CD4-positive, alpha-beta T cell treated with Interleukin-4 for 1 hour (primary cell): ENCODE measurements around the gene FAM124B.
A peak's percentile ranks its signal among the peaks of the same experiment; 100 is the strongest.

Experiments used
- DNase-seq, 2 donors: peaks; one replicate each; pipeline ENCODE4 v3.0.0-alpha.2; 2020 to 2022

The FAM124B gene

DNA sequence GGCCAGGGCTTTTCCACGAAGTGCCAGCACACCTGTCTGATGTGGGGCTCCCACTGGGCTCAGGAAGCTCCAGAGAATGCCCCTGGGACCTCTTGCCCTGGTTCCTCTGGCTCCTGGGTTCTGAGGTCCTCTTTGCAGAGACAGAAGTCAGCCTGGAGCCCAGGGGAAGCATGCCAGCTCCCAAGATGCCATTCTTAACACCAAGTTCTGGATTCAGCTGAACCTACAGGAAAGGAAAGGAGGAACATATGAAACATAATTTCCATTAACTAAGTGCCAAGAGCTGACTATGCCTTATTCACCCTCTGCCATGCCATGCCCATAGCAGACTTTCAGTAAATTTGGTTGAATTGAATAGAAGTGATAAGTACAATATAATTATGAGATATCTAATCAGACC is 21.9 kb downstream of the FAM124B start:
- DNase-seq, result no peak

DNA sequence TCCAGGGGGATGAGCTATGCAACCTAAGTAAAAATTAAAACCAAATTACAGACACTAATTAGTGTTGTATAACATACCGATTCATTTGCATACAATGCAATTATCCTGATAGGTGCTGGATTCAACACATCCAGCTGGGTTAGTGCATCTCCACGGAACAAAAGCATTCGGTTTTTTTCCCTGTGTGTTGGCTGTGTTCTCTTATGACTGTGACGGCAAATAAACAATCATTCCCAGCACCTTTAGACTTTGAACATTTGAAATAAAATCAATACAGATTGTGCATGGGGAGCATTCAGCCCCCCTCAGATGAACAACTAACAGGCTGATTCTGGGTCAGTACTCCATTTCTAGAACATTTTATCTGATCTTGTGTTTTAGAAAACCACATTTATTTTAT is 22.7 kb downstream of the FAM124B start:
- no peak for DNase-seq

GRCh38 chr2:224378701-224379097 is 23.2 kb downstream of the FAM124B start:
- DNase-seq, result no peak

DNA sequence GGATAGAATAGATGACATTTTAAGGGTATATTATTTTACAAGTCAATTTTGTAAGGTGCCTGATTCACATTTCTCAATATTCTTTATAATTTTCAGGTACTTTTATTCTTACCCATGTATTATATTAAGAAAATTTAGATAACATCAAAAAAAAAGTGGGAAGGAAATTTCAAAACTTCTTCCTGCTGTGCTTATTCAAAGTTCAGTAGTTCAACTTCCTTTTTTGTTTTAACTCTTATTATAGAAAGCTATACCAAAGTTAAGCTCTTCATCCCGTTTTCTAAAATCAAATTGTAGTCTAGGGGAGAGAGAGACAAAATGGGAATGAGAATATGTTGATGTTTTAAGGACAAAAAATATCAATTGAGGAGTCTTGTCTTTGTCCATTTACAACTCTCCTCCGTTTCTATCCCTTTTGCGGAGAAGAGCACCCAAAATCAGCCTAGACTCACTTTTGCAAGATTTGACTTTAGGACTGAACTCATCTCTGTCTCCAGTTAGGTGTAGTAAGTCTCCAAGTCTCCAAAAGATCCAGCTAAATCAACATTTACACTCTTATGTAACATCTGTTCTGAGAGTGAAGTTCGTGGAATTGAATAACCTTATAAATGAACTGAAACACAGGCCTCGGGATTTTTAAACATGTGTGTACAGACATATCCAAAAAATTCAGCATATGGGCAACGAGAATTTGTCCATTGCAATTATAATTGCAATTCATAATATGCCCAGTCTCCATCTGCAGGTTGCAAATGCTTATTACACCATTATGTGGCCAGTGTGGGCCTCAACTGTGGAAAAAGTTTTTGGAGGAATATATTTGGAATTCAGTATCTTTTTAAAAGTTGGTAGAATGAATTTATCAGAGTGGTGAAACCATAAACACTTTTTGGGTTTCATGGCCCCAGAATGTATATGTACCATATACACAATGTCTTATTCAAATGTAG is 23.9 kb downstream of the FAM124B start:
- no peak for DNase-seq

GRCh38 chr2:224372641-224373040 is 29.3 kb downstream of the FAM124B start:
- DNase-seq, result no peak

DNA sequence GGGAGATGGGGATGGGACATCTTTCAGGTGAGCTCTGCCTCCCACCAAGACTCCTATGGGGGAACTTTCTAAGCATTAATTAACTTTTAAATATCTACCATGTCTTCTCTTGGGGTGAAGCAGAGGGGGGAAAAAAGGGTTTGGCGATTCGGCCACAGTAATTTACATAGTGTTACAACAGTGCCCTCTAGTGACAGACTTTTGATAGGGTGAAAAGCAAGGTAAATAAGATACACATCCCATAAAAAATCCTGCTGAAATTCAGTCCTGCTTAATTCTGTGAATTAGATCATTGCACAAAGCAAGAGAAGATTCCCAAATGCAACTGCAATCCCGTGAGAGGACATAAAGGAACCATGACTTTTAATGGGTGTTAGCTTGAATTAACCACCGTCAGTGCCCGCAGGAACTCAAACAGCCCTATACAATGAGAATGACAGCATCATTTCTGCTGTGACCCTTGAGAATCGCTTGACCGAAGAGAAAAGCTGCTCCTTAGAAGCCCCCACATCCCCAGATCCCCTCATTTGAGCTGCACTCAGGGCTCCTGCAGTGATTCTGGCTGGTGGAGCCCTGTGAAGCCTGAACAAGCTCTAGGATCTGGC is 32.8 kb downstream of the FAM124B start:
- DNase-seq, result peak in 1 of 2 donors; percentile 40

DNA sequence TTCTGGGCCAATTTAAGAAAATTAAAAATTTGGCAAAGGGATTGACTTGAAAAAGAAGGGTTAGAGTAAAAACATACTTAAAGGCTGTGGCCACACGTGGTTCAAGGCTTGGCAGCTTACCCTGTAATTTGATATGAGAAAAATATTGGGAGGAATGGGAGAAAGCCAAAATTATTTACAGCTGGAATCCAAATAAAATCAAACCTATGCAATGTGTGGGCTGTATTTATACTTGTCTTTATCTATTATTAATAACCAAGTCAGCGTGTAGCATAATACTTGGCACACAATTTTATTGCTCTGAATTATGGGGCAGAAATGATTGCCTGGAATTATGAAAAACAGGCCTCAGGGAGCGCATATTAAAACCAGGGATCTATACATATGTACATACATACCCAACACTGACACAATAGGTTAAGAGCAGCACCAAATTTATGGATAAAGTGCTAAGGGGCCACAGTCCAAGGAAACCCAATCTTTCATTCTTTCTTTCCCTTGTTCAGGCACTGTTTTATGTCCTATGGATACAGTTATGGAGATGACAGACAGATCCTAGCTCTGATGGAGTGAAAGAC is 35.6 kb downstream of the FAM124B start:
- no peak for DNase-seq

GRCh38 chr2:224365331-224365730 is 36.6 kb downstream of the FAM124B start:
- DNase-seq, result no peak

DNA sequence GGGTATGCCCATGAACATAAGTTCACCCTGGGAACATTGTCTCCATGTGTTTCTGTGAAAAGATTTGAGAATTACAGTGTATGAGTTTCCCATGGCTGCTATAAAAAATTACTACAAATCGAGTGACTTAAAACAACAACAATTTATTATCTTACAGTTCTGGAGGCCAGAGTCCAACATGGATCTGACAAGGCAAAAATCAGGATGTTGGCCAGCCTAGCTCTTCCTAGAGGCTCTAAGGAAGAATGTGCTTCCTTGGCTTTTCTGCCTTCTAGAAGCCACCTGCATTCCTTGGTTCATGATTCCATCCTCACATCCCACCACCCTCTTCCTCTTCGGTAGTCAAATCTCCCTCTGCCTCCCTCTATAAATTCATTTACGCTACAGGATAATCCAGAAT is 38.6 kb downstream of the FAM124B start:
- DNase-seq, result no peak

GRCh38 chr2:224362094-224362493 is 39.8 kb downstream of the FAM124B start:
- no peak for DNase-seq

- no peak for DNase-seq
Observed at GRCh38 chr2:224360801-224361251, 41.1 kb downstream of the FAM124B start.

GRCh38 chr2:224359569-224359968 is 42.3 kb downstream of the FAM124B start:
- DNase-seq, result no peak

DNA sequence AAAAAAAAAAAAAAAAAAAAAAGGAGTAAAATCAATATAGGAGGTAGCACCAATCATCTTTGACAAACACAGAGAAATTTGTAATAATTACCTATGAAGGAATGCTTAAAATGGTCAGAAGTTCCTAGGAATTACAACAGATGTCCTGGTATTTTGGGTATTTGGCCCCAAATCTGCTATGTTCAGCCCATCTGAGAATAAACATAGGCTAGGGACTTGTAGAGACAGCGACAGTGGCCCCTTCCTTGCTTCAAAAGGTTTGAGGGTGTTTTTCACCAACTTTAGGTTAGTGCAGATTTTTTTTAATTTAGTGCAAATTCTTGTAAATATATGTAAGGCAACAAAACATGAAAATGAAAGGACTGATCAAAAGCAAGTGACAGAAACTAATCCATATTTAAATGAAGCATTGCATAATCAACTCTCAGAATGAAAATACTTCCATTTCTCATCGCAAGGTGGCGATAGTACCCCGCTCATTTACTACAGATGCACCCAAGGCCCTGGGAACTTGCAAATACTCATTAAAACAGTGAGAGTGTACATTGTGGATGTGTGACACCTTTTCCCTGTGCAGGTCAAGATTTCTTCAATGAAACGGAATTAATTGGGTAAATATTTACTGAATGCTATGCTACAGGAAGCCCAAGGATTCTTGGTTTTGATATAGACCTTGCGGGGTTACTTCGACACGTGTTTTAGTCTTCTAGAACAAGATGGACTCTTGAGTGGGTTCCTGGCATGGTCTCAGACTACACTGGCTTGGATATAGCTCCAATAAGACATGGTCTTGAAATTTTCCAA is 44.6 kb downstream of the FAM124B start:
- DNase-seq, result peak; percentile 52 to 66

DNA sequence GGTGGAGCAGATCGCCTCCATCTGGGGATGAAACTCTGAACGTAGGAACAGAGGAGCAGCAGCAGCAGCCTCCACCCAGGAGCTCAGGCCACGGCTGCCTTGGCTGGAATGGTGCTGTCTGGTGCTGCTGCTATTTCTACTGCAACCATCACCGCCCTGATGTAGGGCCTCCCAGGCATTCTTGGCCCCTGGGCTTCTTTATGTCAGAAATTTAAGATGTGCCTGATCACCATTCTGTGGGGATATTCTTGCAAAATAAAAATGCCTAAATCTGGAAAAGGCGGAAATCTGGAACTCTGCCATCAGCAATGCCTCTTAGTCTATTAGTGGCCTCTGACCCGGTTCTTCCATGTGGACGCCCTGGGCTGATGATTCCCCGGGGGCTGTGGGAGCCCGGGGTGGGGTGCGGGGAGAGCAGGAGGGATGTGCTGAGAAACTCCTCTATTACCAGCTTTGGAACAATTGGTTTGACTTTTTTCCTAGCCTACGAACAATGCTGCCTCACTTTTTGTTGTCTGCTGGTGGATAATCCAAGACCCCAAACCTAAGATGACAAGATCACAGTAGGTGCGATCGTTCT is 47.2 kb downstream of the FAM124B start:
- DNase-seq, result no peak

DNA sequence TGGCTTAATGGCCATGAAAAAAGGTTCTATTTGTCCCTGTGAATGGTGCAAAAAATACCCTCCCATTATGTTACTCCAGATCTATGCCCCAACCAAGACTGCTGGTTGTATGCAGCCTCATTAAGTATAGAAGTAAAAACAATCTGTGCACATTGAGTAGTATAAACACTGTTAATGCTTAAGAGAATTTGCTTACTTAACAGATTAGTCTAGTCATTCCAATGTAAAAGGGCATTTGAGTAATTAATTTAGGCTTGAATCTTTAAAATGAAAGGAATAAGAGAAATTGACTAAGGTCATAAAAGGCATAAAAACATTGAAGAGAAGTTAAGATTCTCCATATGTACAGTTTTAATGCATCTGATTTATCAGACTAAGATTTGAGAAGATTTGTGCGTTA is 51.2 kb downstream of the FAM124B start:
- DNase-seq, result no peak

GRCh38 chr2:224349396-224349795 is 52.5 kb downstream of the FAM124B start:
- no peak for DNase-seq

DNA sequence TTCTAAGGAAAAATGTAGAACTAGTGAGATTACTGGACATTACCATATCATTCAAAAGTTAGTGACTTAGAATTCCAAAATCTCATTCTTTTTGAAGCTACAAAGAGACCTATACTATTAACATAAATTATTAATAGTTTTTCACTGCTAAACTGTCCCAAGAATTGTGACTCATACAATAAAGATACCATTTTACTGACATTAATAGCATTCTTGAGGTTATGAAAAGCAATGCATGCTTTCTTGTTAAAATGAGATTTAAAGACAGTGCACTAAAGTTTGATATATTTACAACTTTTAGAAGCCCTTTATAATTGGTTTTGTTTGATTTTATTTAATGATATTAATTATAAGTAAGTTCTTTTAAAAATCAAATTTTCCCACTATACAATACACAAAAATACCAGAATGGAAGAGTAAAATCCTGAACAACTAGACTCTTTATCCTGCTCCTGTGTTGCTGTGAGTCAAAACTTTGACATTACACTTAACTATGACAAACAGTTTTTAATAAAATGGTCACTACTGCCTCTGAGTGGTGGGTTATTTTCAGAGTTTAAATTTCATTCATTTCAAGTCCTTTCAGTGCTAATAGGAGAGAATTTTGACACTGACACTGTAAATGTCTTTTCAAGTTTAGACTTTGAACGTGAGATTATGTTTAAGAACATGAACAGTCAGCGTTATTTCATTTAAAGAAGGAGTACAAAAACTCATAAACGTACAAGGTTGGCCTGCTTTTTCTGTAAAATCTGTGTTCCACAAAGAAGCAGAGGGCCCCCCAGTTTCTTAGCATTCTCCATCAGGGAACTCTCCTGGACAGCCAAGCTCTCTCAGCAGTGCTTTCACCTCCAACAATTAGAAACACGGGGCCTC is 54.5 kb downstream of the FAM124B start:
- DNase-seq, result no peak

DNA sequence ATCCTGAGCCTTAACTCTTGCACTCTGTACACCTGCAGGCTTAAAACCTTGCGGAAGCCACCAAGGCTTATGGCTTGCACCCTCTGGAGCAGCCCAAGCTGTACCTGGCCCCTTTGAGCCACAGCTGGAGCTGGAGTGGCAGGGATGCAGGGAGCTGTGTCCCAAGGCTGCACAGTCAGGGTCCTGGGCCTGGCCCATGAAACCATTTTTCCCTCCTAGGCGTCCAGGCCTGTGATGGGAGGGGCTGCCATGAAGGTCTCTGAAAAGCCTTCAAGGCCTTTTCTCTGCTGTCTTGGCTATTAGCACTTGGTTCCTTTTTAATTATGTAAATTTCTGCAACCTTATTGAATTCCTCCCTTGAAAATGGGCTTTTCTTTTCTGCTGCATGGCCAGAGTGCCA is 56.4 kb downstream of the FAM124B start:
- DNase-seq, result no peak

DNA sequence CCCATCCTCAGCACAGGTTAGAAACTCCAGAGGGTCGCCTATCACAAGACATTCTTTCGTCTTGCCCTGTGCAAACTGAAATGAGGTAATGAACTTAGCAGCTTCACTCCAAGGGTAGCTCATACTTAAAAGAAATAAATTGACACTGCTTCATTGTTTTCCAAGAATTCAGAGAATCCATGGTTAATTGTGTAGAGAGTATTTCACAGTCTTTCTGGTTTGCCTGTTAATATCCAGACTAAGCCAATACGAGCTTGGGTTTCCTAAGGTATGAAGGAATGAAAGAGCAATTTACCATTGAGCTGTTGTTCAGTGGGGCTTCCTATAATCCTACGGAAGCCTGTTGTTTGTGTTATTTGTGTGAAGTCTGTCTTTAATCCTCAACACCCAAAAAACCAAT is 58.7 kb downstream of the FAM124B start:
- DNase-seq, result no peak

GRCh38 chr2:224335991-224336390 is 65.9 kb downstream of the FAM124B start:
- no peak for DNase-seq

DNA sequence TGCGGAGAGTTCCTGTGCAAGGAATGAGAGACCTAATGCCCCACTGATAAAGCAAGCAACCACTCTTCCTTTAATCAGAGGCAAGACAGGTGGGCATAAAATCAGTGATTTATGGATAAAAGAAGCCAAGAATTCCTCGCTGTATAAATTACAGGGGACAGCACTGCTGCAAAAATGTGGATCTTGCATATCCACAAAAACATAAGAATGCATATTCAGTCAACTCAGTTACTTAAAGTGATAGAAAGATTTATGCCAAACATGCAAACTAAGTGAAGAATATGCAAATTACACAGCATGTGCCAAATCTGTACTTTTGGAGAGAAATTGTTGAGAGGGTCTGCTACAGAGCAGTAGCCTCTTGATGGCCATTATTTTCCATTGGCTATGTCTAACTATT is 67.2 kb downstream of the FAM124B start:
- DNase-seq, result no peak
